MV-4-11 (cell line): ENCODE measurements around the gene FXR2.

Source experiments
- DNase-seq: peaks from one replicate; lab custom pipeline; 2025; lab: John Stamatoyannopoulos, UW

FXR2 gene

GRCh38 chr17:7588553-7589203 lies 26.0 kb downstream of the FXR2 start:
- no peak for DNase-seq

- peak; percentile 81 for DNase-seq
Observed at GRCh38 chr17:7587420-7588151, 27.1 kb downstream of the FXR2 start.

- no peak for DNase-seq
Observed at GRCh38 chr17:7586673-7587419, 27.9 kb downstream of the FXR2 start.

- DNase-seq, result peak; percentile 97
Observed at GRCh38 chr17:7583253-7584109, 31.2 kb downstream of the FXR2 start, which contains the start of gene MPDU1. Gene MPDU1, plus strand, starts transcription at chr17:7583852. Its CDS starts 11 bp downstream, at chr17:7583863.

GRCh38 chr17:7582396-7583252 lies 32.1 kb downstream of the FXR2 start:
- DNase-seq, result no peak

GRCh38 chr17:7580604-7581575 lies 33.8 kb downstream of the FXR2 start:
- DNase-seq, result no peak

- peak; percentile 85 for DNase-seq
Observed at GRCh38 chr17:7579834-7580603, 34.7 kb downstream of the FXR2 start.

GRCh38 chr17:7579001-7579833 lies 35.5 kb downstream of the FXR2 start, which contains the start of gene CD68:
Gene CD68, plus strand, starts transcription at chr17:7579638. Its CDS starts 40 bp downstream, at chr17:7579678.
- peak; percentile 100 for DNase-seq

GRCh38 chr17:7577327-7578199 lies 37.1 kb downstream of the FXR2 start:
- DNase-seq, result no peak

- DNase-seq, result no peak
Observed at GRCh38 chr17:7576432-7576937, 38.2 kb downstream of the FXR2 start.

GRCh38 chr17:7575959-7576358 lies 38.7 kb downstream of the FXR2 start:
- no peak for DNase-seq

GRCh38 chr17:7575481-7575883 lies 39.2 kb downstream of the FXR2 start:
- DNase-seq, result no peak

- DNase-seq, result no peak
Observed at GRCh38 chr17:7574176-7574953, 40.3 kb downstream of the FXR2 start.

GRCh38 chr17:7573324-7574080 lies 41.2 kb downstream of the FXR2 start:
- peak; percentile 88 for DNase-seq
